HG03139 (cell line): ENCODE data around the gene PHLDB1.

Experiments
- ATAC-seq: cut with Tn5 transposase; IDR thresholded peaks from one replicate; pipeline ENCODE4 v1.9.1; 2021; ENCODE audit not compliant: unreplicated experiment

The PHLDB1 gene

GRCh38 chr11:118636569-118637290 lies 29.3 kb downstream of the PHLDB1 start:
- ATAC-seq, result no peak

- no peak for ATAC-seq
Measured at GRCh38 chr11:118638726-118639125, 31.3 kb downstream of the PHLDB1 start.

GRCh38 chr11:118639899-118640298 lies 32.5 kb downstream of the PHLDB1 start:
- ATAC-seq, result no peak

GRCh38 chr11:118640332-118641154 lies 33.1 kb downstream of the PHLDB1 start:
- no peak for ATAC-seq

GRCh38 chr11:118641397-118642019 lies 34.1 kb downstream of the PHLDB1 start:
- ATAC-seq, result no peak

- ATAC-seq, result no peak
Measured at GRCh38 chr11:118643142-118643994, 36.0 kb downstream of the PHLDB1 start.

GRCh38 chr11:118643995-118644345 lies 36.6 kb downstream of the PHLDB1 start:
- no peak for ATAC-seq

GRCh38 chr11:118644496-118644895 lies 37.1 kb downstream of the PHLDB1 start:
- no peak for ATAC-seq

- ATAC-seq, result no peak
Measured at GRCh38 chr11:118645066-118645715, 37.8 kb downstream of the PHLDB1 start.

GRCh38 chr11:118646393-118646792 lies 39.0 kb downstream of the PHLDB1 start:
- ATAC-seq, result no peak

- ATAC-seq, result no peak
Measured at GRCh38 chr11:118648291-118648690, 40.9 kb downstream of the PHLDB1 start.

- no peak for ATAC-seq
Measured at GRCh38 chr11:118649941-118650340, 42.5 kb downstream of the PHLDB1 start.

- no peak for ATAC-seq
Measured at GRCh38 chr11:118650366-118650765, 43.0 kb downstream of the PHLDB1 start.

GRCh38 chr11:118651820-118652219 lies 44.4 kb downstream of the PHLDB1 start:
- ATAC-seq, result no peak

GRCh38 chr11:118652681-118653181 lies 45.3 kb downstream of the PHLDB1 start:
- no peak for ATAC-seq

GRCh38 chr11:118653684-118654390 lies 46.4 kb downstream of the PHLDB1 start:
- no peak for ATAC-seq

- ATAC-seq, result no peak
Measured at GRCh38 chr11:118655486-118656190, 48.2 kb downstream of the PHLDB1 start.

GRCh38 chr11:118656563-118657165 lies 49.2 kb downstream of the PHLDB1 start:
- no peak for ATAC-seq

GRCh38 chr11:118657238-118657637 lies 49.8 kb downstream of the PHLDB1 start:
- no peak for ATAC-seq
